ENCODE measurements around the gene MDM4. TPM values are rescaled to one million over a fixed set of nuclear protein-coding genes. Genes with fewer than 3 reads are reported as not detected.

Gene MDM4
- total RNA-seq, 1 experiment from 2014 or later: 49.6 TPM

DNA sequence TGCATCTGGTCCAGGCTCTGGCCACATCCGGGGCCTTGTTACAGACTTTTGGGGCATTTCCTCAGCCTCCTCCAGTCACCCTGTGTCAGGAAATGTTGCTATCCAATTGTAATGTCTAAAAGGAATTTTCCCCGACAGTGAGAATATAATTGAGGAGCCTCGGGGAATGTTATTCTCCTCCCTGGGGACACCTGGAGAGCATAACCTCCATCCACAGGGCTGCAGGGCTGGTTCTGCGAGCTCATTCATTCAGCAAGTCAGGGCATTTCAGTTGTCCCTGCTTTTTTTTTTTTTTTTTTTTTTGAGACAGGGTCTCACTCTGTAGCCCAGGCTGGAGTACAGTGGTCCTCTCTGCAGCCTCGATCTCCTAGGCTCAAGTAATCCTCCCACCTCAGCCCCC is 72.6 kb downstream of the MDM4 start:
- H2BK120ac ChIP-seq (ENCODE audit: low read depth, low read length, poor library complexity, severe bottlenecking): no peak overlapping the region
- H3T11ph ChIP-seq (ENCODE audit: low read length): no peak overlapping the region
- no peaks in the 10 kb centered on the region for H3K23me2 ChIP-seq (ENCODE audit: insufficient read length, low read depth, low read length, poor library complexity, severe bottlenecking)
- H3K56ac ChIP-seq (ENCODE audit: insufficient read length, low read depth, low read length): peak overlapping the region; percentile 17
- H3K4me1 Mint-ChIP-seq: peaks cover 28 to 39% of the 10 kb centered on the region in 2 experiments
- no peak overlapping the region for H2BK5ac ChIP-seq (ENCODE audit: insufficient read length, low read length)
- no peak overlapping the region for H2AFZ ChIP-seq (ENCODE audit: low read length)
- H2BK12ac ChIP-seq (ENCODE audit: insufficient read length, low read depth, low read length): no peak overlapping the region
- no peak overlapping the region for H2AK5ac ChIP-seq (ENCODE audit: insufficient read length, low read length)
- H3K36me3 Mint-ChIP-seq (ENCODE audit: insufficient read depth in 1 of 3, low read depth in 3 of 3): no peaks in the 10 kb centered on the region
- H3K4me3 Mint-ChIP-seq: no peak overlapping the region
- H3K79me2 ChIP-seq (ENCODE audit: insufficient read depth, low read length): no peaks in the 10 kb centered on the region
- H2BK20ac ChIP-seq (ENCODE audit: low read depth, low read length, poor library complexity, severe bottlenecking): no peak overlapping the region
- H3K14ac ChIP-seq (ENCODE audit: insufficient read depth, low read length): no peak overlapping the region
- no peak overlapping the region for H3K4ac ChIP-seq (ENCODE audit: low read depth, low read length)
- no peaks in the 10 kb centered on the region for H4K20me1 ChIP-seq (ENCODE audit: control insufficient read depth, insufficient read depth, insufficient read length)
- H3K9ac ChIP-seq (ENCODE audit: extremely low read depth, insufficient read length, low read length): no peak overlapping the region
- H3K9me3 ChIP-seq (ENCODE audit: control insufficient read depth, low read depth, low read length): no peaks in the 10 kb centered on the region
- no peak overlapping the region for H4K91ac ChIP-seq (ENCODE audit: insufficient read length, low read depth, low read length)
- H3K4me1 ChIP-seq (ENCODE audit: insufficient read depth, low read length): peaks cover 11% of the 10 kb centered on the region
- no peak overlapping the region for H3K4me2 ChIP-seq (ENCODE audit: insufficient read depth, insufficient read length, low read length)
- no peak for DNase-seq
- H4K8ac ChIP-seq (replicated peaks; ENCODE audit: insufficient read length, low read depth, low read length): no peak overlapping the region
- H4K5ac ChIP-seq (ENCODE audit: insufficient read length, low read depth, low read length): no peak overlapping the region
- WGBS (ENCODE audit: extremely low coverage, insufficient read length, low lambda C conversion rate): no CpG with 5 or more reads among the region's 5 CpGs
- H3K27me3 ChIP-seq (ENCODE audit: insufficient read depth, low read length): no peaks in the 10 kb centered on the region
- no peaks in the 10 kb centered on the region; the same call in 1 of the 2 replicates for H3K27me3 Mint-ChIP-seq (ENCODE audit: low read depth)
- H2BK15ac ChIP-seq (ENCODE audit: low read depth, low read length): no peak overlapping the region
- H3K27ac ChIP-seq (ENCODE audit: insufficient read length, low read depth, low read length): no peak overlapping the region
- H3K9me3 Mint-ChIP-seq: no peaks in the 10 kb centered on the region; a peak in 2 of 5 replicates
- no peak overlapping the region for H3K23ac ChIP-seq (ENCODE audit: insufficient read length, low read depth, low read length)
- no peaks in the 10 kb centered on the region for H3K79me1 ChIP-seq (ENCODE audit: insufficient read depth, low read depth, low read length, poor library complexity, severe bottlenecking)
- TF ChIP-seq, protein P1, sequence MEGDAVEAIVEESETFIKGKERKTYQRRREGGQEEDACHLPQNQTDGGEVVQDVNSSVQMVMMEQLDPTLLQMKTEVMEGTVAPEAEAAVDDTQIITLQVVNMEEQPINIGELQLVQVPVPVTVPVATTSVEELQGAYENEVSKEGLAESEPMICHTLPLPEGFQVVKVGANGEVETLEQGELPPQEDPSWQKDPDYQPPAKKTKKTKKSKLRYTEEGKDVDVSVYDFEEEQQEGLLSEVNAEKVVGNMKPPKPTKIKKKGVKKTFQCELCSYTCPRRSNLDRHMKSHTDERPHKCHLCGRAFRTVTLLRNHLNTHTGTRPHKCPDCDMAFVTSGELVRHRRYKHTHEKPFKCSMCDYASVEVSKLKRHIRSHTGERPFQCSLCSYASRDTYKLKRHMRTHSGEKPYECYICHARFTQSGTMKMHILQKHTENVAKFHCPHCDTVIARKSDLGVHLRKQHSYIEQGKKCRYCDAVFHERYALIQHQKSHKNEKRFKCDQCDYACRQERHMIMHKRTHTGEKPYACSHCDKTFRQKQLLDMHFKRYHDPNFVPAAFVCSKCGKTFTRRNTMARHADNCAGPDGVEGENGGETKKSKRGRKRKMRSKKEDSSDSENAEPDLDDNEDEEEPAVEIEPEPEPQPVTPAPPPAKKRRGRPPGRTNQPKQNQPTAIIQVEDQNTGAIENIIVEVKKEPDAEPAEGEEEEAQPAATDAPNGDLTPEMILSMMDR (conservative IDR thresholded peaks at IDR 0.05): no peak
- H3K18ac ChIP-seq (ENCODE audit: insufficient read length, low read depth, low read length): no peak overlapping the region
- H3K27ac Mint-ChIP-seq: 0 out of 7 replicates have a peak overlapping the region, but pooled peaks of 1 of the 3 experiments have one; percentile 18

All from H9 (cell line).